Measurements from ENCODE around the gene CLDN7.
A peak's percentile ranks its signal among the peaks of the same experiment; 100 is the strongest.

The CLDN7 gene

DNA sequence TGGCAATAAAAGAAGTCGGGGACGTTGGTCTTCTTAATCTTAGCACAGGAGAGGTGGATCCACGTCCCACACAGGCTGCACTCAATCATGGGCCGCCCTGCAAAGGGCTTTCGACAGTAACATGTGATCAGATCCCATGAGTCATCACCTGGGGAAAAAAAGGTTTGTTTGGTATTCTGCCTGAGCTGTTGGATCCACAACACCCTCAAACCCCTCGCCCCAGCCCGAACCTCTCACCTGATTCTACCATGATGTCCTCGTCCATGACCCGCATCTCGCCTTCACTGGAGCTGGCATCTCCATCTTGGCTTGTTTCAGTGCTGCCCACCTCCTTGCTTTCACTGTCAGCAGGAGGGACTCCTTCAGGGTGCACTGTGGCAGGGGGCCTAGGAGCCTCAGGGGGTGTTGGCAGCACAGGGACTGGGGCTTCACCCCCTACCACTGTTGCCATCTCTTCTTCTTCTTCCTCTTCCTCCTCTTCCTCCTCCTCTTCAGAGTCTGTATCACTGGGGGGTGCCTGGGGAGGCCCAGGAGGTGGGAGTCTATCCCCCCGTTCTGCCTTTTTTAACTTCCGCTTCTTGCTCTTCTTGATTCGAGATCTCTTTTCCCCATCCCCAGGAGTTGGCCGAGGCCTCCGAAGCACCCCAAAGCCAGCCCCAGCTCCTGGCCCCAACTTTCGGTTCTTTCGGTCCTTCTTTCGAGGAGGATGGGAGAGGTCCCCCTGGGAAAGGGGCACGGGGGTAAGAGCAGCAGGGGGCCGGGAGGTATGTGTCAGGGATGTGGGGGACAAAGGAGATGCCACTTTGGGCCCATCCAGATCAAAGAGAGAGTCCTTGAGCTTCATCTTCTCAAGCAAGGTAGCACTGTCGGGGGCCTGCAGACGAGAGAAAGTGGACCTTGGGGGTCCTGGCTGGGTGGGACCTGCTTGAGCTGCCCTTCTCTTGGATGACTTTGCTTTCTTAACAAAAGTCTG lies 26.3 kb downstream of the CLDN7 start:
- no peak for DNase-seq

DNA sequence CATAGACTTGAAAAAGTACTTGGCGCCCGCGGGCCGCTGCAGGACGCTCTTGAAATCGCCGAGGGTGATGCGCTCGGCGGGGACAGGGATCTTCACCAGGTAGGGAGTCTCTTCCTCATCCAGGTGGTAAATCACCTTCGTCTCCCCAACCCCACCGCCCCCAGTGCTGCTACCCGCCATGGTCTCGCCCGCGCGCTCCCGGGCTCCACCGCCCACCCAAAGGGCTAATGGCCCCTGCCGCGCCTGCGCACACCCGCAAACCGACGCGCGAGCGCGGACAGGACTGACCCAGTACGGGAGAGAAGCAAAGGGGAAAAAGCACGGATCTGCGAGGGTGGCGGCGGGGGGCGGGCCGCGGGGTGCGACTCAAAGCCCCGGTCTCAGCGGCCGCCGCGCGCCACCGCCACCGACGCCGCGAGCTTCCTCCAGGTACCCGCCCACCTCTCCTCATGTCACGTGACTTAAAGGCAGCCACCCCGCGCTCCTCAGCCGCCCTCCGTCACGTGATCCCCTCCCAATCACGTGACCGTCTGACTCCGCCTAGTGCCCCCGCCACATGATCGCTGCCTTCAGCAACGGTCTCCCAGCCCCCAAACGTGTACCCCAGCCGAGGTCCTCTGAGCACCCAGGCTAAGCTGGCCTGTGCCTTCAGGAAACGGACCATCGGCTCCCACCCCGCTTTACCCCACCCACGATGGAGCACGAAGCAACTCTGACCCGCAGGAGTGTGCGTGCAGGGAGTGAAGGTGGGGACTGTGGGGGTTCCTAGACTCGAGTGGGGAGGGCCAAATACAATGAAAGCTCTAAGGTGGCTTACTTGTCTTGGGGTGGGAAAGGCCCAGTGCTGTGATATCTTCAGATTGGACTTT lies 28.0 kb downstream of the CLDN7 start, which contains the start of gene DVL2:
Gene DVL2 (minus strand): TSS at position 435 of the 869 bp plus-strand sequence. CDS start 255 bp downstream, at position 180.
- peak; percentile 93 for DNase-seq

DNA sequence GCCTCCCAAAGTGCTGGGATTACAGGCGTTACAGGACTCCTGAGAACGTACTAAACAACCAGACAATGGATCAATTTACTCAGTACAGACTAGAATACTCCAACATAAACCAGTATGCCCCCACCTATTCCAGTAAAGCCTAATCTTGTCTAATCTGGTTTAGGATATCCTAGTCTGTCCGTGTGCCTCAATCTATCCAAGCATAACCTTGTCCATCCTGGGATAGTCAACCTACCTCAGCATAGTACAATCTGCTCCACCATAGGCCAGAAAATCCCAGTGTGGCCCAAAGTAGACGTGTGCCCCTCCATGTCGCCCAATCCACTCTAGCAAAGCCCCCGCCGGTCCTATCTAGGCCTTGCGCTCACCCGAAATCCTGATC lies 28.6 kb downstream of the CLDN7 start:
- no peak for DNase-seq

DNA sequence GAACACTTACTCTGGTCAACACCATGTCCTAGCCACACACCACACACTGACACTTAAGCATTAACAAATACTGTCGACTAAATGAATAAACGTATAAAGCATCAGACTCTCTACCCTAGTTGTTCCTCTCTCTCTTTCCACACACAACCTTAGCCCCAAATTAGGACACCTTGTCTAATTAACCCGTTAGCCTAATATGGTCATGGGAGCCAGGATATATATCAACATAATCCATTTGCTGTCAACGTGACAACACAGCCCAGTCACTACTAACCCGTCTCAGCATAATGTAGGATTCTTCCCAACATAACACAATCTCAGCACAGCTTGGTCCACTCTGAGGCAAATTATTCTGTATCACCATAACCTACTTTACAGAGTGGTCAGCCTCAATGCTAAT lies 30.2 kb downstream of the CLDN7 start:
- no peak for DNase-seq

DNA sequence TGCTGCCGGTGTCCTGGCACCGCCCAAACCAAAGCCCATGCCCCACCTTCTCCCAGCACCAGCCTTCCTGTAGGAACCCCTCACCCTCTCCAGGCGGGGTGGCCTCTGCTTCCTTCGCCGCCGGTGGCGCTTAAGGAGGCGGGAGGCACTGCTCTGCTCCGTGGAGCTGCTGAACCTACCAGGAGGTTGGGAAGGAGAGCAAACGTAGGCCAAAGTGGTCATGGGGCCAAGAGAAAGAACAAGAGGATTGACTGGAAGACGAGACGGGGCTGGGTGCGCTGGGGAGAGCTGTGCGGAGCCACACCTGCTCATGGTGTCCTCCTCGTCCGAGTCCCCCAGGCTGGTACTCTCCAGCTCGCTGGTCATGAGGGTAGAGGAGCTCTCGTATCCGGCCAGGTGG lies 32.8 kb downstream of the CLDN7 start:
- no peak for DNase-seq

DNA sequence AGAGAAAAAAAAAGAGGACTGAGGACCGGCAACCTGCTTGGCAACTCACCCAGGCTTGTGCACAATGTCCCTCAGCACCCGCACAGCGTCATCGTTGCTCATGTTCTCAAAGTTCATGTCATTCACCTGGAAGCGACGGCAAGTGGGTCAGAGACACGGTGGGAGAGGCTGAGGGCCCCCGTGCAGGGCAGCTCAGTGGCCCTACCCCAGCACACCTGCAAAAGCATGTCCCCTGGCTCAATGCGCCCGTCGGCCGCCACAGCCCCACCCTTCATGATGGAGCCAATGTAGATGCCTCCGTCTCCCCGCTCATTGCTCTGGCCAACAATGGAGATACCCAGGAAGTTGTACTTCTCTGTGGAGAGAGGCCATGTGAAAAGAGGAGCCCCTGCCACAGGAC lies 33.4 kb downstream of the CLDN7 start:
- no peak for DNase-seq

DNA sequence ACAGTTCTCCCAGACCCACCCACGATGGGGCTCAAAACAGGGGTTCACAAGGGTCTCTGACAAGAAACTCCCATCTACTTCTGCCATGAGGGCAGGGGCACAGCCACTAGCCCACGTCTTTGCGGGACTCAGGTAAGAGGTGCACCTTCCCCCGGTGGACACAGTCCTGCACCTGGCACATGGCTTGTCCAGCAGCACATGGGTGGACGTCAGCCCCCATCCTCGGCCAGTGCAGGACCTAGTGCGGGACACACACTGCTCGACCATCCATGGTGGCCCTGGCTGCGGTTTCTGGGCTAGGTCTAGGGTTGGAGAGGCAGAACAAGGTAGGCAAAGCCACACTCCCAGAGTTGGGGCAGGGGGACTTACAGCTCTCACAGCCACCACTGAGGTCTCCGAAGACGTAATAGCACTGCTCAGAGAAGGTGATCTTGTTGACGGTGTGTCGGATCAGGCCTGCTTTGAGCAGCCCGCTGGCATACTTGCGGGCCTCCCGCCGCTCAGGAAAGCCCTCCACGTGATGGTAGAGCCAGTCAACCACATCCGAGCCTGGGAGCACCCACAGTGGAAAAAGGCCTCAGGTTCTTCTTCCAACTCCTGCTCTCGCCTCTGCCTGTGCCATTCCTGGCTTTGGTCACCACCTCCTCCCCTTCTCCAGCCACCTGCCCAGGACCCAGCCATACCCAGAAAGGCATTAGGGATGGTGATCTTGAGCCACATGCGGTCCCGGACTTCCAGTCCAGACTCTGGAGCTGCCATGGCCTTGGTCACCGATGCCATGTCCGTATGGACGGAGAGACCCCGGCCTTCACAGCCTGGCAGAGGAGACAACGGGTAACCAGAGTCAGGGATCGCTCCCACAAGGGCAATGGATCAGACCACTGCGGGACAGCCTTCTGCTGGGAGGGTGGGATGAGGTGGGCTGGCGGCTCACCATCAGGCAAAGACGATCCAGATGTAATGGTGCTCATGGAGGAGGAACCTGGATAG lies 35.3 kb downstream of the CLDN7 start:
- no peak for DNase-seq

DNA sequence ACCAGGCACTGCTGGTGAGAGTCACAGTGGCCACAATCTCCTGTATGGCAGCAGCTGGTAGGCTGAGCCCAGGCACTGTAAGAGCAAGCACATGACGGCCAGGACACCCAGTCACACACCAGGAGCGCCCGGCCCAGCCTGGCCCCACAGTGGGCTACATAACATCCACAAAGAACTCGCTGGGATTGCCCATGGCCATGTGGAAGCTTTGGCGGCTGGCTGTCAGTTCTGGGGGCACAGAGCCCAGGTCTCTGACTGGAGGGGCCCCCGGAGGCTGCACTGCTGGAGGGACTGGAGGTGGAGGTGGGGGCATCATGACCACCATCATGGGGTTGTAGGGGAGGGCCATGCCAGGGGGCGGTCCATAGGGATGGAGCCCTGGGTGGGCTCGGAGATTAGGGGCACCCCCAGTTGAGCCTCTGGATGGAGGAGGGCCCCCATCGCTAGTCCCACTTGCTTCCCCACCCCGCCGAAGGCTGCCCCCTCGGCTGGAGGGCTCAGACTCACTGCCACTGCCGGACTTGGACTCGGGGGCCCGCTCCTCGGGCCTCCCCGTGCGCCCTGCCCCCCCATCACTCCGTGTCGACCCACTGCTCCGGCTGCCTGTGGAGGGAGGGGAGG lies 36.5 kb downstream of the CLDN7 start:
- DNase-seq = no peak

DNA sequence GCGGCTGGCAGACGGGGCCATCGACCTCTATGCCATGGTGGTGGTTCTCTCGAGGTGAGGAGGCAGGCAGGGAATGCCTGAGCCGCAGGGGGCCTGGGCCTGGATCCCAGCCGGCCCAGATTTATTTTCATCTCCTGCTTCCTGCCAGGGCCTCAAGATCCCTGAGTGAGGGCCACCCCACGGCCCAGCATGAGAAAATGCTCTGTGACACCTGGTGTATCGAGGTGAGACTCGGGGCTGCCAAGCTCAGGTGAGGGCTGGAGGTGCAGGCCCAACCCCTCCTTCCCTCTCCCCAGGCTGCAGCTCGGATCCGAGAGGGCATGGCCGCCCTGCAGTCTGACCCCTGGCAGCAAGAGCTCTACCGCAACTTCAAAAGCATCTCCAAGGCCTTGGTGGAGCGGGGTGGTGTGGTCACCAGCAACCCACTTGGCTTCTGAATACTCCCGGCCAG lies 37.6 kb downstream of the CLDN7 start:
- DNase-seq = no peak

DNA sequence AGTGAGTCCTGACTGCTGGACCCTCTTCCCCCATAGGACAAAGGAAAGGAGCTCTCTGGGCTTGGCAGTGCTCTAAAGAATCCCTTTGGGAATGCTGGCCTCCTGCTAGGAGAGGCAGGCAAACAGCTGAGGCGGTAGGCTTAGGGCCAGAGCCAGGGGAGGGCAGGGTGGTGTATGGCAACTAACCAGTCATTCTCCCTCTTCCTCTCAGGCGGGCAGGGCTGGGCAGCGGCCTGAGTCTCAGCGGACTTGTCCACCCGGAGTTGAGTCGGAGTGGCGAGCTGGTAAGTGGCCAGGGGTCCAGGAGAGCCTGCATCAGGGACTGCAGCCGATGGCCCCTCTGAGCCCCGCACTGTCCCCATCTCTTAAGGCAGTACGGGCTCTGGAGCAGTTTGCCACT lies 38.2 kb downstream of the CLDN7 start:
- DNase-seq = no peak

DNA sequence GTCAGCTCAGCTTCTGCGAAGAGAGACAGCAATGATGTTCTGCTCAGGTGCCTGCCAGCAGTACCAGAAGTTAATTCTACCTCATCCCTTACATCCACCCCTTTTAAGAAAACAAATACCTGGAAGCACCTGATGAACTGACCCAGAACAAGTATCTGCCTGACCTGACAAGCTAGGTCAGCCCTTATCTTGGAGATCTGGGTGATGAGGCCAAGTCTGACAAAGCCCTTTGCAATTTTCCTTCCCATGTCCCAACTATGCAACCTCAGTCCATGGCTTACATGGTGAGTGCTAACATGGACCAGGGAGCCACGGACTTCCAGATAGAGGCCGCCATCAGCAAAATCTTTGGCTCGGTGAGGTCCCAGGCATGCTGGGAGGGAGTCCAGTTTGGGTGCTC lies 38.9 kb downstream of the CLDN7 start:
- no peak for DNase-seq

DNA sequence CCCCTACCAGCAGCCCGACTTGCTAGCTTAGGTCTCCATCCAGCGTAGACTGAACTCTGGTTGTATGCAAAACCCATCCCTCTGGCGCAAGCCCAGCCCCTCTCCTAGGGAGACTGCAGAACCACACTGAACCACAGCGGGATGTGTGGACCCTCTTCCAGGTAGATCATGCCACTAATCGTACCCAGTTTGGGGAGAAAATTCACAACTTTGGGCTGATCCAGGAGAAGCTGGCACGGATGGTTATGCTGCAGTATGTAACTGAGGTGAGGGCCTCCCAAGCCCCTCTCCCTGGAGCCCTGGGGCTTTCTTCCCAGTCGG lies 39.3 kb downstream of the CLDN7 start:
- no peak for DNase-seq

DNA sequence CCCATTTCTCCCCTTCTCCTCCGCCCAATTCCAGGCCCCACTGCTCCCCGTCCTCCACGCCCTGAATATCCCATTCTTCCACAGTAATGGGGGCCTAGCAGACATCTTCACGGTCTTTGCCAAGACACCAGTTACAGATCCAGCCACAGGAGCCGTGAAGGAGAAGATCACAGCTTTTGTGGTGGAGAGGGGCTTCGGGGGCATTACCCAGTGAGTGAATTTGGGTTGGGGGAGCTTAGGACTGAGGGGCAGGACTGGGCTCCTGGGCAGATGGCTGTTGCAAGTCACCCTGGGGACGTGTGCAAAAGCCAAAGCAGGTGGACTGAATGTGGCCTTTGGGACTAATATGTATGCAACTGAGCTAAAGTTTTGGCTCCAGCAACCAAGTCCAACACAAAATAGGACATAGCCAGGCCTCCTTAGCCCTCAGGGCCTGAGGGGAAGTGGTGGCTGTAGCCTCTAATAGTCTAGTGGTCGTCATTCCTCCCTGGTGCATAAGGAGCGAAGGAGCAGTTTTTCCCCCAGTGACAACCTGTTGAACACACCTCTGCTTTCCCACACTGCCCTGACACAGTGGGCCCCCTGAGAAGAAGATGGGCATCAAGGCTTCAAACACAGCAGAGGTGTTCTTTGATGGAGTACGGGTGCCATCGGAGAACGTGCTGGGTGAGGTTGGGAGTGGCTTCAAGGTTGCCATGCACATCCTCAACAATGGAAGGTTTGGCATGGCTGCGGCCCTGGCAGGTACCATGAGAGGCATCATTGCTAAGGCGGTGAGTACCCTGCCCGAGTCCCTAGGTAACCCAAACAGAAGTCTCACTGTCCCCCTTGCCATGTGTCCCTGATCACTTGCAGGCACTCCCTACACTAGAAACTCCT lies 39.9 kb downstream of the CLDN7 start:
- DNase-seq = no peak

DNA sequence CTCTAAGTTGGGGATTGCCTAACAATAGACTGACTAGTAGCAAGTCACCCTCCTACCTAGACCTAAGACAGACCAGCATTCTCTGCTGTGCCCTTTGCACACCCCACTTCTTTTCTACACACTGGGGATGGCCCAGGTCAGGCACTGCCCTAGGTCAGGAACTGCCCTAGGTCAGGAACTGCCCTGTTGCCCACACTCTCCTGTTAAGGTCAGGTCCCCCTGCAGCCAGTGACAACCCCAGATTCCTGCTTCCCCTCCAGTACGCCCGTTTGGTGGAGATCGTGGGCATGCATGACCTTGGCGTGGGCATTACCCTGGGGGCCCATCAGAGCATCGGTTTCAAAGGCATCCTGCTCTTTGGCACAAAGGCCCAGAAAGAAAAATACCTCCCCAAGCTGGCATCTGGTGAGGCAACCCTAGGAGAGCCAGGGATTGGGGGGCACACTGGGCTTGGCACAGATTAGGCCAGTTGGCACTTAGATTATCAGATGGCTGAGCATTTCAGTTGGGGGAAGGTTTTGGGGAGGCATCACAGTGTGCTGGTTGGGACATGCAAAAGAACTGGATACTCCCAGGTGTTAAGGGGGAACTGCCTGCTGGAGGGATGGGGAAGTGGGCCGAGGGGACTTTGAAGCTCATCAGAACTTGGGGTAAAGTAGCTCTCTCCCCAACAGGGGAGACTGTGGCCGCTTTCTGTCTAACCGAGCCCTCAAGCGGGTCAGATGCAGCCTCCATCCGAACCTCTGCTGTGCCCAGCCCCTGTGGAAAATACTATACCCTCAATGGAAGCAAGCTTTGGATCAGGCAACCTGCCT lies 40.8 kb downstream of the CLDN7 start:
- no peak for DNase-seq

DNA sequence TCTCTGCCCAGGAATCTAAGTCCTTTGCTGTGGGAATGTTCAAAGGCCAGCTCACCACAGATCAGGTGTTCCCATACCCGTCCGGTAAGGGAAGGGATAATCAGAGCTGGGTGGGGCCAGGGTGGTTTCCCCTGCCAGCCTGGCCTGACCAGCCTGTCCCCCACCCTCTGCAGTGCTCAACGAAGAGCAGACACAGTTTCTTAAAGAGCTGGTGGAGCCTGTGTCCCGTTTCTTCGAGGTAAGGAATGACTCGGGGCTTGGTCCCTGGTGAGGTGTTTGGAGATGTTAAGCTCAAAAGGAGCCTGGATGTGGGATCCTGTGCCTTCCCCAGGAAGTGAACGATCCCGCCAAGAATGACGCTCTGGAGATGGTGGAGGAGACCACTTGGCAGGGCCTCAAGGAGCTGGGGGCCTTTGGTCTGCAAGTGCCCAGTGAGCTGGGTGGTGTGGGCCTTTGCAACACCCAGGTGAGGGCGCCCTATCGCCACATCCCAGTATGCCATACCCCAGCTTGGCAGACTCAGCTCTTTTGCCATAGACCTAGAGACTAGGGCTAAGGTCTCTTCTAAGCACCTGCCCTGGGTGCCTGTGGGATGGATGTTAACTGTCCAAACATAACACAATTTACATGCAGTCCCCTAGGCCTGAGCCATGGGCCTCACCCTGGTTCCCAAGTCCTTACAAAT lies 41.5 kb downstream of the CLDN7 start:
- DNase-seq = peak; percentile 37

DNA sequence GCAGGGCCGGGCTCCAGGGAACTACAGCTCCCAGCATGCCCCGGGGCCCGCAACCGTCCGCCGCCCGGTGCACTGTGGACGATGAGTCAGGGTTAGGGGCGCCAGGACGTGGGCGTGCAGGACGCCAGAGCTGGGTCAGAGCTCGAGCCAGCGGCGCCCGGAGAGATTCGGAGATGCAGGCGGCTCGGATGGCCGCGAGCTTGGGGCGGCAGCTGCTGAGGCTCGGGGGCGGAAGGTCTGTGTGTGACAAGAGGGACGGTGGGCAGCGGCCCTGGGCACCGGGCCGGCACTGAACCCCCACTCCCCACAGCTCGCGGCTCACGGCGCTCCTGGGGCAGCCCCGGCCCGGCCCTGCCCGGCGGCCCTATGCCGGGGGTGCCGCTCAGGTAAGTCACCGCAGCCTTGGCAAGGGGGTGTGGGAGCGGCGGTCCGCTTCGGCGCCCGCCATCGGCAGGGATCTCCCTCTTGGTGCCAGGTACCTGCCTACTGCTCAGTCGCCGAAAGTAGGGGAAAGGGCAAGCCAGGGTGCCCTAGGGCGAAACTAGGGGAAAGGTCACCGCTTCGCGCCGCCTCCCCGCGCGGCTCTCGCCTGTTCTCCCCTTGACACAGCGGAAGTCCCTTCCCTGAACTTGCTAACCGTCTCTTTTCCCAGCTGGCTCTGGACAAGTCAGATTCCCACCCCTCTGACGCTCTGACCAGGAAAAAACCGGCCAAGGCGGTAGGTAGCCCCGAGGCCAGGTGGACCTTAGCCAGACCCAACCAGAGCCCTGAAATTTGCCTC lies 42.3 kb downstream of the CLDN7 start, which contains the start of the genes ACADVL and DLG4:
Gene ACADVL (plus strand): TSS at position 127 of the 781 bp plus-strand sequence. CDS start 47 bp downstream, at position 174.
Gene DLG4 (minus strand): TSS at position 25 of the 781 bp plus-strand sequence.
- DNase-seq = peak; percentile 72

DNA sequence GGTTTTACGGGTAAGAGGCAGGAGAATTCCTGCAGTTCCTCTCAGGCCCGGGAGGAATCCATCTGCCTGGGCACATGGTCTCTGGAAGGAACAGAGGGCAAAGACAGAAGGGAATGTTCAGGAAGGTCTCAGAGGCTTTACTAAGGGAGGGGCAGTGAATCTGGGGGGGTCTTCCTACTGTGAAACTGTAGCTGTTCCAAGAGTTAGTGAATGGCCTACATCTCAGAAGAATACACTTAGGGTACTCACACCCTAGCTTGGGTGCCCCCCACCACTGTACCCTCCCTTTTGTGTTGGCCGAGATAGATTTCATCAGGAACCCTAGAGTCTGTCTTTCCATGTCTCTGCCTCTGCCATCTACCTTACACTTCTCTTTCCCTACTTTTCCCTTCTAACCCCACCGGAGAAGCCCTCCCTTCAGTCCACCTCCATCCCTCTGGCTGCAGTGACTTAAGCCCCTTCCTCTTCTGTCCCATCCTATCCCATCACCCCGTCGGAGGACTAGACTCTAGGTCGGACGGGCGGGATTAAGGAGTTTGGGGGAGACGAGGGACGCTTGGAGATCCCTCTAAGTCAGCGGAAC lies 43.0 kb downstream of the CLDN7 start:
- DNase-seq = no peak

DNA sequence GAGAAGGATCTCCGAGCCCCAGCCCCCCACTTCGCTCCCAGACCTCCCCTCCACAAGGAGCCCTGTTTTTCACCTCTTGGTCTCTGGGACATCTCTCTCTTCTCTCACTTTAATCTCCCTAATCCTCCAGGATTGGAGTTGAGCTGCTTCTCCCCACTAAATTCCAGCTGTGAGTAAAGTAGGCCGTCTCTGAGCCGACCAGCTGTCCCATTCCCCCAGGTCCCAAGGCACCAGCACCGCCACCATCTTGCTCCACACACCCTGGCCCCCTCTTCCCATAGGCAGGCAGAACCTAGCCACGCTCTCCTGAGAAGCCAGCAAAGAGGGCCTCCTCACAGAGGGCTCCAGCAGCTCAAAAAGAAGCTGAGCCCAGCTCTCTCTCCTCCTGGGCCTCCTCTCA lies 43.5 kb downstream of the CLDN7 start:
- no peak for DNase-seq
